Suppressor macrophage treated with lipopolysaccharide for 1 hour (primary cell): Measurements from ENCODE around the gene SPAG4.

ENCODE experiments used
- DNase-seq, 3 donors: peaks; one replicate each; pipeline ENCODE4 v3.0.0-alpha.2; 2020 to 2022

Gene SPAG4

DNA sequence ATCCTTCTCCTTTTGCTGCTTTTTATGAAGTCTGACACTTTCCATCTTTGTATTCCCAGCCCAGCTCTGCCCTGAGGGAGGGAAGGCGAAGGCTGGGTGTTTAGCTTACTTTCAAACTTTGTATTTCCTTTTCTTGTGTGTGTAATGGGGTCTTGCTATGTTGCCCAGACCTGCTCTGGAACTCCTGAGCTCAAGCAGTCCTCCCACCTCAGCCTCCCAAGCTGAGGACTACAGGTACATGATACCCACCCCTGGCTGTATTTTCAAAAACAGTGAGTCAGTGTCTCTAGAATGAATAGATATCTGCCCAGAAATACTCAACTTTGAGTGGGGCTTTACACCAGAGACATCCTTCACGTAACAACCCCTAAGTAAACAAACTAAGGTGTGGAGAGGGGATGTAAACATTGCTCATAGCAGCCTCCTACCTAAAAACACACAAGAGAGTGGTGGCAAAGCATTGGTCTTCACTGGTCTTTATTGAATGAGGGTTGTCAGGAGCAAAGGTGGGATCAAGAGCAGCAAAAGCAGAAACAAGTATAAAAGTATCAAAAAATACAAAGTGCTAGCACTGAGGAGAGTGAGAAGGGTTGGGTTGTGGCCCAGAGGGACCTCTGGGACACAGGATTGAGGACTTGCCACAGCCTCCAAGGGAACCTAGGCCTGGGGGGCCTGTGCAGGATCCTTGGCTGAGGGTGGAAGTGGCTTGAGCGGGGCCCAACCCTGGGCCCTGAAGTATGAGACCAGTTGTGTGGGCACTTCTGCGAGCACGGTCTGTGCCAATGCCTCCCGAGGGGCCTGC is 10.2 kb downstream of the SPAG4 start:
- DNase-seq, result no peak

DNA sequence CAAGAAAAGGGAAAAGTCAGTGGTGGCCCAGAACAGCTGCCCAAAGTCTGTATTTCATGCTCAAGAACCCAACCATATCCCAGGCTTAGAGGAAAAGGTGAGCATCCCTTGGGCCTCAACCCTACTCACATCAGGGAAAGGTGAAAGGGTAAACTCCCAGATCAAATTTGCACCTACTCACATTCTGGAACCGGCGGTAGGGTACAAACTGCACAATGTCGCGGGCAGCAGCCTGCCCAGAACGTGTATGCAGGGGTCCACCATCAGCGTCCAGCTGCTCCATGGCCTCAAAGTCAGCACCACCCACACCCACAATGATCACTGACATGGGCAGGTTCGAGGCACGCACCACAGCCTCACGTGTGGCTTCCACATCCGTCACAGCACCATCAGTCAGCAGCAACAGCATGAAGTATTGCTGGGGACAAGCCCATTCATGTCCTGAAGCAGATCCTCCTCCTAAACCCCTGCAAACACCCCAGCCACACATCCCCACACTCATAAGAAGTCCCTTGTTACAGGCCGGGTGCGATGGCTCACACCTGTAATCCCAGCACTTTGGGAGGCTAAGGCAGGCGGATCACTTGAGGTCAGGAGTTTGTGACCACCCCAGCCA is 10.9 kb downstream of the SPAG4 start:
- no peak for DNase-seq

DNA sequence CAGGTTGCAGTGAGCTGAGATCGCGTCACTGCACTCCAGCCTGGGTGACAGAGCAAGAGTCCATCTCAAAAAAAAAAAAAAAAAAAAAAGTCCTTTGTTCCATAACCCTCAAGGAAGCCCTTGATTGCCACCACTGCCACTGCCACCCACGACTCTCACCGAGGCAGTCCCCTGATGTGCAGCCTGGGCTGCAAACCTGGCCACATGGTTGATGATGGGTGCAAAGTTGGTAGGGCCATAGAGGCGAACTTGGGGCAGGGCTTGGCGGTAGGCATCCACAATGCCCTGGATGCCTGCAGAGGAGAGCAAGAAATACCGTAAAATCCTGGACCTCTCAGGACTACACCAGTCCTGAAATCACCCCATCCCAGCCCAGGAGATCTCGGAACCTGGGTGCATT is 11.5 kb downstream of the SPAG4 start:
- DNase-seq, result no peak

DNA sequence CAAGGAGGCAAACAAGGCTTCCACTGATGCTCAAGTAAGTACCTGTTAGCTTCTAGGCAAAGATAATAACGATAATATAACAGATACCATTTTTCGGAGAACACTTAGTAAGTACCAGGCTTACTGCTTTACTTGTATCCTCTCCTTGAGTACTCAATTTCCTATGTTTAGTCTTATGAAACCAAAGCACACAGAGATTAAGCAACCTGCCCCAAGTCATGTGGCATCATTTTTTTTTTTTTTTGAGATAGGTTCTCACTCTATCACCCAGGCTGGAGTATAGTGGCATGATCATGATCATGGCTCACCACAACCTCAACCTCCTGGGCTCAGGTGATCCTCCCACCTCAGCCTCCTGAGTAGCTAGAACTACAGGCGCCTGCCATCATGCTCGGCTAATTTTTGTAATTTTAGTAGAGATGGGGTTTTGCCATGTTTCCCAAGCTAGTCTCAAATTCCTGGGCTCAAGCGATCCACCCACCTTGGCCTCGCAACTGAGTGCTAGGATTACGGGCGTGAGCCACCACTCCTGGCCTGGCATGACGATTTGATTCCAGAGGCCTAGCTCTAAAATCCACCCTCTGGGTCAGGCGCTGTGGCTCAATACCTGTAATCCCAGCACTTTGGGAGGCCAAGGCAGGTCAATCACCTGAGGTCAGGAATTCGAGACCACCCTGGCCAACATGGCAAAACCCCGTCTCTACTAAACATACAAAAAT is 14.0 kb downstream of the SPAG4 start:
- peak in 2 of 3 donors; percentile 15 to 25 for DNase-seq

DNA sequence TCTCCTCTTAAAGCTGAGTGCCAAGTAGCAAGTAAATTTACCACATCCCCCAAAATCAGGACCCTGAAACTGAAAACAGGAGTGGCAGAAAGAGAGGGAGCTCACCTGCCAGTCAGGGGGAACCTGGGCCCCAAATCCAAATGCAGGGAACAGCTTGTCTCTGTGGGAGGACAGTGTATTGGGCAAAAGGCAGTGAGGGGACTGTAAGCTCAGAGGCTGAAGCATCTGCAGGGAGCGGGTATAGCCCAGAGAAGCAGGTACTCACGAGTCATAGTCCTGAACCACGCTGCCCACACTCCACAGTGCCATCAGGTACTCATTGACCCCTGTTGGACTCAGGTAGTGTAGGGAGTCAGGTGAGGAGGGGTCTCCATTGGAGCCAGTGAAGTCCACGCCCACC is 15.0 kb downstream of the SPAG4 start:
- DNase-seq, result no peak

DNA sequence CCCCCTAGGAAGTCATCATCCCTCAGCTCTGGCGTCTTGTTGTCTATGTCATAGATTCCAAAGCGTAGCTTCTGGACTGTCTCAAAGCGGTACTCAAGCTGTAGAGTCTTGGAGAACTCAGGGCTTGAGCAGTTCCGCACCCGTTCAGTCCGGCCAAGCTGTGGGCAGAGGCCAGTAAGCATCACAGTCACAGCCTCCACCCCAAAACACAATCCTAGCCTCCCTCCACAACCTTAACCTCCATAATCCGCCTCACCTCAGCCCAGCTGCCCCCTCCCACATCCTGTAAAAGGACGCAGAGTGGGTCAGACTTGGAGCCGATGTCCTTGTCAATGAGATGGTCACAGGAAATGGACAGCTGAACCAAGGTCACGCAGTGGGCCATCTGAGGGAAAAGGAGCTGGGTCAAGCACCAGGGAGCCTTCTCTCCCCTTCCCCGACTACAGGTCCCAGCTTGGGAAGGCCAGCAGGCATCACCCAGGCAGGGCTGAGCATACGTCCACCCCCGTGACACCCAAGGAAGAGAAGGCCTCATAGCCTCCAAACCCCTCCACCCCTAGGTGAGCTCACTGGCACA is 17.0 kb downstream of the SPAG4 start:
- DNase-seq, result no peak

DNA sequence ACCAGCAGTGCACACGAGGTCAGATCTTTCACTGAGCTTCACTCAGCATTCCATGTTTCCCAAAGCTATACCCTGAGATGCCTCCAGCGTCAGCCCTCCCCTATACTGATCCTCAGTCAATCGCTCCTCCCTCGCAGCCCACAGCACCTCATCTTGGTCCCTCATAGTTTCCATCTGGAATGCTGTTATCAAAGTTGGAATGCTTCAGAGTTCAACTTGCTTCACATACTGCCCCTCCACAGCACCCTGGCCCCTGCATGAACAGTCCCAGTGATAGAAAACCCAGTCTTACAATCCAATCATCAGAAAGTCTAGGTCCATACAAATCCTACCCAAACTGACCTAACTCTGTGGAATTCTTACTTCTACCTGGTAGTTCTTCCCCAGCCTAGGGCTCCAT is 20.0 kb downstream of the SPAG4 start:
- no peak for DNase-seq

DNA sequence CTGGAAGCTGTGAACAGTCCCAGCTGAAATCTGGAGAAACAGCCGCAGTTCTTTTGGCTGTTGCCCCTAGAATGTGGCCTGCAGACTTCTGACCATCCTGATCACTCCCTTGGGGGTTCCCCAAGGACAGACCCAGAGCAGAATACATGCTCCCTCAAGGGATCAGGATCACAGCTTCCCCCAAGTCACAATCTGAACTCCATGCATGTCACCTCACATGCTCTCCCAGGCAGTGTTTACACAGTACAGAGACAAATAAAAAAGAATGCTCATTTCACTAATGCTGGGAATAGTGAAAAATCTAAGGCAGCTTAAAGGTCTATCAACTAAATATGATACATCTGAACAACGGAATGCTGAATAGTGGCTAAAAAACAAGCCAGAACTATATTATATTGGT is 20.5 kb downstream of the SPAG4 start:
- no peak for DNase-seq

DNA sequence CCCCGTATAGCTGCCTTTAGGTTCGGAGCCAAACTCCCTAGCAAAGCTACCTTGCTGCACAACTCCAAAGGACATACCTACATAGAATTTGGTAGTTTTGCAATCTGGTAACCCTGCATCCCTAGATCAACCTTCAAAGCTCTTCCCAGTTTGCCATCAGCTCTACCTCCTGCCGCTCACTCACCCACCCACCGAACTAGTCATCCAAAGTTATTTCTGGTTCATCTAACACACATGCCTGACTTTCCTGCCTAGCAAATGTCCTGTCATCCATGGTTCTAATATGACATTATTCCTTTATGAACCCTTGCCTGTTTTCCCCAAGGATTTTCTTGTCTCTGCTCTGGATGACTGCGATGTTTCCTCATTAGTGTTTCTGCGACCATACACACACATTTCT is 21.6 kb downstream of the SPAG4 start:
- no peak for DNase-seq

DNA sequence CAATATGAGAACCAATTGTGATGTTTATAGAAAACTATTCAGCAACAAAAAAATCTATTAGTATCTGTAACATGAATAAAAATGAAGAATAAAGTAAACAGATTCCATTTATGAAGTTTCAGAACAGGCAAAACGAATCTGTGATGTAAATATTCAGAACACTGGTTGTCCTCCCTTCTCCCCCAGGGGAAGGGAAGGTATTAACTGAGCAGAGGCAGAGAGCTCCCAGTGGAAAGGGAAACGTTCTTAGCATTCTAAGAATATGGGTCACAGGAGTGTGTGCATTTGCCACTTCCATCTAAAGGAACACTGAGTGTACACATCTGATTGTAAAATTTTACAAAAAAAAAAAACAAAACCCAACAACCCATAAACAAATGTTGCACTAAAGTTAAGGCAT is 23.1 kb downstream of the SPAG4 start:
- DNase-seq, result no peak

DNA sequence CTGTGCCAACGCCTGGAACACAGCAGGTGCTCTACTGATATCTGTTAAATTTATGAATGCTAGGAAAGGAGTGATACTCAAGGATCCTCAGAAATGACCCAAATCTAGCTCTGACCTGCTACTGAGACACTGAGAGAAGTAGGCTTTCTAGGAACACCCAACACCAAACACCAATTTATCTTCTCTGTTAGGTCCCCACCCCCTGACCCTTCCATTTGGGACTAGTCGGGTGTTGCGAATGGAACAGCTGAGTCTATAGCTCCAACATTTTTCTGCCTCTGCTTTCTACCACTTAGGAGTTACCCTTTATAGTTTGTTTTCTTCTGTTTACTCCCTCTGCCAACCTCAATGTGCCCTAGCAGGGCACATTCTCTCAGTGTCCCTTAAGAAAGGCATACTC is 25.1 kb downstream of the SPAG4 start:
- no peak for DNase-seq

DNA sequence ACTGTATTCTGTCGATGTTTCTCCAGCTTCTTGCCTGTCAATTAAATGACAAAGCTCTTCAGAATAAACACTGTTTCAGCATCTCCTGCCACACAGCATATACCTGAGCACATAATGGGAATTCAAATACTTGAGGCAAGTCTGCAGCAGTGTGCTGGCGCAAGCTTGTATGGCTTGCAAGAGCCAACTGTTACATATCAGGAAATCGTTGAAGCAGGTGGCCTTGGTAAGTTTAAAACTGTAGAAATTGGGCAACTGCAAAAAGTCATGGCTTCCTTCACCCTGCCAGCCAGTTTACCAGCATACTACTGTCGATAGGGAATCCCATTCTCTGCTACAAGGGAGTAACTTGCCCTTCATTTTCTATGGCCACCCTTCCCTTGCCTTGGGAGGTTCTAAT is 26.1 kb downstream of the SPAG4 start:
- no peak for DNase-seq

DNA sequence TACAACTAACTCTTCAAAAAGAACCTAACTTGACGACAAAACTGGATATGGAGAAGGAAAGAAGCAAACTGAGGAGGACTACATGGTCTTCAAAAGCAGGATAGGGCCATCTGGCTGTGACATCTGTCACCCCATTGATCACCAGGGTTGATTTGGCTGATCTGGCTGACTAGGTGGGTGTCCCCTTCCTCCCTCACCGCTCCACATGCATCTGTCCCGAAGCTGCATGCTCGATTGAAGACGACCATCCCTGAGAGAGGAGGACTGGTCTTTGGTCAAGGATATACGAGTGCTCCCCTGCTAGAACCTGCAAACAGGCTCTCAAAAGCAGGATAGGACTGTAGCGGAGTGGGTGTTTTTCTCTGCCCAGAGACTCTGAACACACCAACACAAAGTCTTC is 27.4 kb downstream of the SPAG4 start:
- no peak for DNase-seq

DNA sequence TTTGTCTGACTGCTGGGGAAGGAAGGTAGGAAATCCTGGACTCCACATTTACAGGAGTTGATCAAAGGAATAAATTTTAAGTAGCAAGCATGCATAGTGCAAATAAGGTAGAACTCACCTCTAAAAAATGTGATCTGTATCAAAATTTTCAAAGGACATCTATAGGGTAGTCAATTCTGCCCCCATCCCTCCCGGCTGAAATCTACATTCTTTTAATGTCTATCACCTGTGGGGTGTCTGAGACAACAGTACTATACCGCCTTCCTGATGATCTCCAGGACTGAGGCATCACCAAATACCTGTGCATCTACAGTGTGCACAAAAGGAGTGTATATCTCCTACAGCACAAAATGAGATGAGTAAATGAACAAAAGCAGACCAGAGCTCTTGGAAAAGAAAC is 29.2 kb downstream of the SPAG4 start:
- no peak for DNase-seq

DNA sequence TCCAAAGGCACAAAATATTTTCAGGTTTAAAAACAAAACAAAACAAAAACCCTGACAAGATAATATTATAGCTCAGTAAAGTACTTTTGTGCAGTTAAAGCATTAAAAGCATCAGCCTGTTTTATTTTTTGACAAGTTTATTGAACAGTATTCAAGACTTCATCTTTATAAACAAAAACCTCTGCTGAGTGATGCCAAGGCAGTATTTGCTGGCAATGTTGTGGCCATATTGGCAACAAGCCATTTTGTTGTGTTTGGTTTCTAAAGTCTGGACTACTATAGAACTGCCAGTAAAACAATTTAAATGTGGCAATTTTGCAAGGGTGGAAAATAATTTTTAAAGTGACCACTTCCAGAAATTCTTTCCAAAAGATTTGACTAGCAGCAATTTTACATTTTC is 33.2 kb downstream of the SPAG4 start:
- DNase-seq, result no peak

DNA sequence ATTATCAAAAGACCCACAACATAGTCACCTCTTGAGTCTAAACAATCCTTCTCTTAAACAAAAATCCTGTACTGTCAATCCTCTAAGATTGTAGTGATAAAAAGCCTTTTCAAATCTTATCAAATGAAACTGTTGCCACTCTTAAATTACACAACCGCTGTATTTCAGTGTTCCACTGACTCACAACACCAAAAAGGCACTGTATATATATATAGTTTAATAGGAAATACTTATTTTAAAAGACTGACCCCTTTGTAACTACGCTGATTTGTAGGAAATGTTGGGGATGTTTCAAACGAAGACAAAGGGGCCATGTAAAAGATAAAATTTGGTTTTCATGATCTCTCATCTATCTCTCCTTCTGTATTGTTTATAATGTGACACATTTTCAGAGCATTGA is 35.0 kb downstream of the SPAG4 start:
- no peak for DNase-seq

DNA sequence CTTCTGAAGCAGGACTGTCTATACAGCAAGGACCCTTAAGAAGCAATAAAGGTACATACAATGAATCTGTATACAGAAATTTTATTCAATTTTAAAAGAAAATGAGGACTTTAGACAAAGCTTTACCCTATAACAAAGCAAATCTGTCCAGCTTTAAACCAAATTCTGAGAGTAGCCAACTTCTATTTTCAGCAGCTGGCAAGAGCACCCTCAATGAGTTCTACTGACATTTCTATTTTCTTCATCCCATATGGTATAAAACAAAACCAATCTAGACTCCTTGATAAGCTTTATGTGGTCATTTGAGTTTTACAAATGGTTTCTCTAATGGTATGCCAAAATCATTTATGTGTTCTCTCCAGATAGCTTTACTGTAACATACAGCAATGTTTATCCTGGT is 36.3 kb downstream of the SPAG4 start:
- DNase-seq, result no peak

DNA sequence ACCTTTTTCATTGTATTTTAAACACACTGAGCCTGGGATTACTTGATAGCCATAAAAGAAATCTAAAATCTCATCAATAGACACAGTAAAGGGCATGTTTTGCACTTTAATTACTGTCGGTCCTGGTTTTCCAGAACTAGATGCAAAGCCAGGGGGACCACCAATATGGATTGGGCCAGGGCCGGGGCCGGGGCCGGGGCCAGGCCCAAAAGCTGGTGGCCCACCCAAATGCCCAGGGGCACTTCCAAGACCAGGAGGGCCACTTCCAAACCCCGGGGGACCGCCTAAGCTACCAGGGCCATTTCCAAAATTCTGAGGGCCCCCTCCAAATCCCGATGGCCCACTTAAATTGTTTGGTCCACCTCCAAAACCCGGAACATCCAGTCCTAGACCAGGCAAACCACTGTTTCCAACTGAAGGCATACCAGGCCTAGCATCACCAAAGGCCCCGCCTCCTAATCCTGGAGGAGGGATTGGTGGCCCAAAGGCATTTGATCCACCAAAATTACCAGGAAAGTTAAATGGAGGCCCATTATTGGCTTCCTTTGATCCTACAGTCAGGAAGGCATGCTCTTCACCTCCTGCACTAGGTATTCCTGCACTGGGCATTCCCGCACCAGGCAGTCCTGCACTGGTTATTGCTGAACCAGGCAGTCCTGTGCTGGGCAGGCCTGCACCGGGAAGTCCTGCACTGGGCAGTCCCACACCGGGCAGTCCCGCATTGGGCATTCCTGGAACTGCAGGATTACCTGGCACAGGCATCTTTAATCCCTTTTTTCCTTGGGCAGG is 37.2 kb downstream of the SPAG4 start:
- no peak for DNase-seq

DNA sequence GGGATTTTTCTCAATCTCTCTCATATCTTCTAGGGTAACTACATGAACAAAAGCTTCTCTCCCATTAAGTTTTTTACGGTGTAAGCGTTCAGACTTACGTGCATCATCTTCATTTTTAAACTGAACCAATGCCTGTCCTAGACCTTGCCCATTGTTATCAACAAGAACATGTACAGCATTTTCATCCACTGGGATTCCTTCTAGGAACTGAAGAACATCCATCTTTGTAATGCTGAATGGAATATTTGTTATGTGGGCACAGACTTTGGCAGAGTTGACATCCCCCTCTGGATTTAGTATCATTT is 37.8 kb downstream of the SPAG4 start:
- DNase-seq, result no peak

DNA sequence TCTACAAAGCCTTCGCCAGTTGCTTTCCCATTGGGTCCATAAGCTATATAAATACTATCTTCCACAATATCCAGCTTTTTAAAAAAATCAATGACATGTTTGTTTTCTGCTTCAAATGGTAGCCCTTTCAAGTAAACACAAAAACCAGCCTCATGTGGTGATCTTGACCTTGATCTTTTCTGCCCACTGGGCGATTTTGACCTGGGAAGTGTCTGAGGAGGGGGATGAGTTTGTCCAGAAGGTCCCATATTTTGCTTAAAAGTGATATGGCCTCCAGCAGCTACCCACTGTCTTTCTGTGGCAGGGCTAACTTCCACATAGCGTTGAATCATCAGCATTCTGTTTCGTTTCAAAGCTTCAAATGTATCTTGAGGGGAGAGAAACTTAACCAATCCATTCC is 38.3 kb downstream of the SPAG4 start:
- no peak for DNase-seq

DNA sequence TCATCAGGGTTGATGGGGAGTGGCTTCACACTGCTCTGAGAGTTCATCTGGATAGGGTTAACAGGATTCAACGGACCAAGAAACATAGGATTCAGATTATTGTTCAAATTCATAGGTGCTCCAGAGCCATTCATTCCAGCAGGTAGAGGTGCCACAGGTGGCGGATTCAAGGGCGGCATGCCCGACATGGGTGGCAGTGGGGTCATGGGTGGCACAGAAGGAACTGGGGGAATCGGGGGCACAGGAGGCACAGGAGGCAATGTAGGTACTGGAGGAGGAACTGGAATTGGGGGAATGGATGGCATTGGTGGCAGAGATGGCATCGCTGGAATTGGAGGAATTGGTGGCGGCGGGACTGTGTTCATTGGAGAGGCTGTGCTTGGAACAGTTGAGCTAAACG is 38.8 kb downstream of the SPAG4 start:
- DNase-seq, result no peak

DNA sequence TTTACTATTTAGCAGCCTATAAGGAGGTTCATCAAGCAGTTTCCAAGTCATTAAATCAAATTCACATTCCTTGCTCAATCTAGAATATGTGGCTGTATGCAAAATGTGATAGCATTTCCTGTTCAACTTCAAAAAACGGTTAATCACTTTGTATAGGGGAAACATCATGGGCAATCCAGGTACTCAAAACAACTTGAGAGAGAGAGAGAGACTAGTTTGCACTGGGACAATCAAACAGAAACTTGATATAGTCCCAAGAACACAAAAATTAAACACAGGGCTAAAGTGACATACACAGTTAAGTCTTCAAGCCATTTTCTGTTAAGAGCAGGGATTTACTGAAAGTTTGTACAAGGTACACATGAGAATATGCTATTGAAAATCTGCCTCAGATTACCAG is 41.6 kb downstream of the SPAG4 start:
- no peak for DNase-seq
